Prostate gland (tissue), 2 donors: Measurements from ENCODE around the gene C1orf232. TPM values are rescaled to one million over a fixed set of nuclear protein-coding genes. Genes with fewer than 3 reads are reported as not detected.

ENCODE experiments used
- DNase-seq: peaks from one replicate; pipeline ENCODE4 v3.0.0-alpha.2; 2019; ENCODE audit warnings: low spot score
- H3K27ac ChIP-seq, 2 donors: fragments of 200-600 bp; sonication (generic); 2 replicates each; pipeline ENCODE4 v1.5.1; 2017 to 2019
- H3K27me3 ChIP-seq: fragments of 200-600 bp; sonication (generic); replicated peaks from 2 replicates; pipeline ENCODE4 v1.5.1; 2019; ENCODE audit not compliant: insufficient read depth
- H3K36me3 ChIP-seq, 2 donors: fragments of 200-600 bp; sonication (generic); 1 replicate in 1 of 2; 2 replicates in 1 of 2; pipeline versions ENCODE4 v1.5.1 to v1.8.1; 2017 to 2019
- H3K4me1 ChIP-seq: fragments of 200-600 bp; sonication (generic); replicated peaks from 2 replicates; pipeline ENCODE4 v1.5.1; 2019
- H3K4me3 ChIP-seq, 2 donors: fragments of 200-600 bp; sonication (generic); 2 replicates each; pipeline ENCODE4 v1.5.1; 2017 to 2019
- H3K9me3 ChIP-seq: fragments of 200-600 bp; sonication (generic); 2 replicates; pipeline ENCODE4 v1.5.1; 2017
- CTCF ChIP-seq, 4 experiments: fragments of 200-600 bp in 2 of 4; fragments of 450-650 bp in 2 of 4; sonication (generic) in 2 of 4; IDR thresholded peaks; 1 replicate in 3 of 4; 2 replicates in 1 of 4; pipeline ENCODE4 v1.5.1; 2016 to 2019; ENCODE audit warnings: antibody characterized with exemption in 4 of 4, mild to moderate bottlenecking in 2 of 4, moderate library complexity in 2 of 4
- POLR2A ChIP-seq: fragments of 450-650 bp; IDR thresholded peaks from one replicate; pipeline ENCODE4 v1.6.1; 2016; ENCODE audit warnings: antibody characterized with exemption, mild to moderate bottlenecking
- POLR2AphosphoS5 ChIP-seq: sonication (generic); formaldehyde crosslinking; IDR thresholded peaks from one replicate; pipeline ENCODE4 v1.6.1; 2017; ENCODE audit warnings: antibody characterized with exemption
- WGBS: methylation state at CpG from one replicate; pipeline ENCODE4 v1.1.5; 2018; 5-methylcytosine and 5-hydroxymethylcytosine counted together
- intact Hi-C: fragments of 100-400 bp; cut with DNase I; formaldehyde crosslinking; loops from one replicate; pipeline ENCODE4 v1.14.2; 2022
- total RNA-seq, 2 donors: library from RNA; depleted of rRNA; stranded (reverse); fragments of >200 nt; gene quantifications; one replicate each; pipeline ENCODE4 v1.1.0, GENCODE V29; 2016

C1orf232 gene
- total RNA-seq, 2 donors from 2014 or later = not detected

GRCh38 chr1:26162220-26162709, 6.5 kb downstream of the C1orf232 start:
- peaks cover 4% of the 10 kb centered on the region for H3K4me1 ChIP-seq
- H3K4me3 ChIP-seq = peak overlapping the region; percentile 24 to 45
- WGBS = 36% methylated on average over 21 of the region's 21 CpGs
- no peak for TF ChIP-seq POLR2A
- TF ChIP-seq CTCF (IDR thresholded peaks at IDR 0.05) = no peak
- intact Hi-C loops = loop anchor here (5.0 kb wide), 1 partner anchor 60 kb away; no protein-coding TSS in a partner anchor
- no peaks in the 10 kb centered on the region for H3K27me3 ChIP-seq
- DNase-seq = no peak
- no peaks in the 10 kb centered on the region for H3K36me3 ChIP-seq
- no peaks in the 10 kb centered on the region for H3K9me3 ChIP-seq
- H3K27ac ChIP-seq = no peak overlapping the region

- H3K27me3 ChIP-seq = no peaks in the 10 kb centered on the region
- H3K4me1 ChIP-seq = peaks cover 4% of the 10 kb centered on the region
- no peak for DNase-seq
- H3K4me3 ChIP-seq = peak overlapping the region; percentile 24 to 45
- H3K27ac ChIP-seq = no peak overlapping the region
- no peaks in the 10 kb centered on the region for H3K36me3 ChIP-seq
- 2% methylated on average over 82 of the region's 98 CpGs for WGBS
- no peaks in the 10 kb centered on the region for H3K9me3 ChIP-seq
- TF ChIP-seq POLR2AphosphoS5 (no peak), CTCF (IDR thresholded peaks at IDR 0.05) (peak in 1 of 4 experiments; percentile 49), POLR2A (no peak)
- intact Hi-C loops = loop anchor here (5.0 kb wide), 1 partner anchor 59 kb away; no protein-coding TSS in a partner anchor
Observed at GRCh38 chr1:26161415-26162219, 7.1 kb downstream of the C1orf232 start.

GRCh38 chr1:26160527-26161414, 8.0 kb downstream of the C1orf232 start:
- intact Hi-C loops = loop anchor here (5.0 kb wide), 1 partner anchor 58 kb away; no protein-coding TSS in a partner anchor
- no peak for DNase-seq
- Histone ChIP-seq H3K9me3 (no peaks in the 10 kb centered on the region), H3K27me3 (no peaks in the 10 kb centered on the region), H3K36me3 (no peaks in the 10 kb centered on the region), H3K27ac (no peak overlapping the region), H3K4me3 (peak overlapping the region; percentile 24 to 45), H3K4me1 (peaks cover 4% of the 10 kb centered on the region)
- WGBS = 52% methylated on average over 17 of the region's 18 CpGs
- no peak for TF ChIP-seq POLR2A
- no peak for TF ChIP-seq CTCF (IDR thresholded peaks at IDR 0.05)
- TF ChIP-seq POLR2AphosphoS5 = no peak

- Histone ChIP-seq H3K9me3 (no peaks in the 10 kb centered on the region), H3K27me3 (peaks cover 4% of the 10 kb centered on the region), H3K36me3 (no peaks in the 10 kb centered on the region), H3K4me1 (peaks cover 4% of the 10 kb centered on the region), H3K4me3 (no peak overlapping the region), H3K27ac (no peak overlapping the region)
- TF ChIP-seq POLR2A (no peak), POLR2AphosphoS5 (no peak), CTCF (IDR thresholded peaks at IDR 0.05) (no peak)
- no peak for DNase-seq
- intact Hi-C loops = loop anchor here (5.0 kb wide), 1 partner anchor 57 kb away; no protein-coding TSS in a partner anchor
- WGBS = 69% methylated on average over 4 of the region's 4 CpGs
Observed at GRCh38 chr1:26159743-26160039, 9.1 kb downstream of the C1orf232 start.
